ENCODE measurements around the gene STARD8.
"Not testable (repeated sequence)": the region's sequence is repeated elsewhere in the genome, so short reads cannot be mapped to it uniquely, and the experiment has no call there.

Gene STARD8

GRCh38 chrX:68718443-68718820, 71.0 kb downstream of the STARD8 start:
- DNase-seq (ENCODE audit: low read depth in 2 of 2): no peak

DNA sequence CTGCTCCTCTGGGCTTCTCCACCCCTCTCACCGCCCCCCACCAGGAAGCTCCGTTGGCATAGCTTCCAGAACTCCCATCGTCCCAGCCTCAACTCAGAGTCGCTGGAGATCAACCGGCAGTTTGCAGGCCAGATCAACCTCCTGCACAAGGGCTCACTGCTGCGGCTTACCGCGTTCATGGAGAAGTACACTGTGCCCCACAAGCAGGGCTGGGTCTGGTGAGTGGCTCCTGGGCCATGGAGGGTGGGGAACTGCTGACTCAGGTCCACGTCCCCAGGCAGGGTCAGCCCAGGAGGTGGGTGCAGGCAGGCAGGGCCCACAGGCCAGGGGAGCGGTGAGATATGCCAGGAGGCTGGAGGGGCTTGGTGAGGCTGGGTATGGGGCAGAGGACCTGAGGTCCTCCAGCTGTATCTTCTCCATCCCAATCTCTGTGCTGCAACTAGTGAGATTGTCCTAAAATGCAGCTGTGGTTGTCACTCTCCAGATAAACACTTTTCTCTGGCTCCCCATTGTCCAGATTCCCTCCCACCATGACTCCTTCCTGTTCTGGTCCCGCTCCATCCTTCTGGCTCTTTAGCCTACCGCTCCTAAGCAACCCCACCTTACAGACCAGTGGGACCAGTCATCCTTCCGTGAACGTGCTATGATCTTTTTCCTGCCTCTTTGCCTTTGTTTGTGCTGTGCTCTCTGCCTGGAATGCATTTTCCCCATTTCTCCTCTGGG, 71.9 kb downstream of the STARD8 start:
- DNase-seq (ENCODE audit: low read depth in 2 of 2): no peak

DNA sequence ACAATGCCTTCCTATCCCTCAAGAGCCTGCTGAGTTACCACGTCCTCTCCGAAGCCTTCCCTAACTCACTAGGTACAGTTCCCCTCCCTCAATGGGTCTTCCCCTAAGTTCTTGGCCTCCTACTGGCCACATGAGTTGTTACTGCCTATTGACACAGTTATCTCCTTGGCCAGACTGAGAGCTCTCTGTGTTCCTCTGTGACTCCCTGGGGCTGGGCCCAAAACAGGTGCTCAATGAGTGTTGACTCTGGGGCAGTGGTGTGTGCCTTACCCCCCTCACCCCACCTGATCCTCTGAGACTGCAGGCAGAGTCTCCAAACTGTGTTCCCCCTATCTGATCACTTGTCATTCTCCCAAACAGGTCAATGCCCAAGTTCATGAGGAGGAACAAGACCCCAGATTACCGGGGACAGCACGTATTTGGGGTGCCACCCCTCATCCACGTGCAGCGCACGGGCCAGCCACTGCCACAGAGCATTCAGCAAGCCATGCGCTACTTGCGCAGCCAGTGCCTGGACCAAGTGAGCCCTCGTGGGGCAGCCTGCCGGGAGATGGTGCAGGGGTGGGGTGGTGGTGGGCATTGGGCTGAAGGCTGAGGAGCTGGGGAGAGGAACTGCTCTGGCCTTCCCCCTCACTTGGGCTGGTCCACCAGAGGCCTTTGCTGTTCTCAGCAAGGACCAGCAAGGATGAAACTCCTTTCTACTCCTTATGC, 72.6 kb downstream of the STARD8 start:
- DNase-seq (ENCODE audit: low read depth in 2 of 2): no peak

DNA sequence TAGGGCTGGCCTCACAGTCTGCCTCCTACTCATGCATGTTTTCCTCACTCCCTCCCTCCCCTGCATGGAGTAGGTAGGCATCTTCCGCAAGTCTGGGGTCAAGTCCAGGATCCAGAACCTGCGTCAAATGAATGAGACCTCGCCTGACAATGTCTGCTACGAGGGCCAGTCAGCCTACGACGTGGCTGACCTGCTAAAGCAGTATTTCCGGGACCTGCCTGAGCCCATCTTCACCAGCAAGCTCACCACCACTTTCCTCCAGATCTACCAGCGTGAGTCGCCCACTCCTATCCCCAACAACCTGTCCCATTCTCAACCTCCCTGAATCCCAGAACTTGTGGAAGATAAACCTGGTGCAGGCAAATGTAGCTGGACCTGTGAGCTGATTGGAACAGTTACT, 73.4 kb downstream of the STARD8 start:
- no peak for DNase-seq (ENCODE audit: low read depth in 2 of 2)

DNA sequence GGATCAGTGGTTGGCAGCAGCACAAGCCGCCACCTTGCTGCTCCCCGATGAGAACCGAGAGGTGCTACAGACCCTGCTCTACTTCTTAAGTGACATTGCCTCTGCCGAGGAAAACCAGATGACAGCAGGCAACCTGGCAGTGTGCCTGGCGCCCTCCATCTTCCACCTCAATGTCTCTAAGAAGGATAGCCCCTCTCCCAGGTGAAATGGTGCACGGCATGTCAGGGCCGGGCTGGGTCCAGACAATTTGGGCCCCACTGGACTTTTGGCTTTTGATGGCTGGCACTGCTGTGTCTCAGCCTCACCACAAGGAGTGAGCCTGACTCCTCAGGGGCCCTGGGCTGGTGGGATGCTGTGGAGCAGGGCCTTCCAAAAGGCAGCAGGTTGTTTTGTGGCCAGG, 74.1 kb downstream of the STARD8 start:
- DNase-seq (ENCODE audit: low read depth in 2 of 2): no peak

- no peak for DNase-seq (ENCODE audit: low read depth in 2 of 2)
Observed at GRCh38 chrX:68721991-68722860, 74.8 kb downstream of the STARD8 start.

GRCh38 chrX:68723491-68724155, 76.2 kb downstream of the STARD8 start:
- DNase-seq (ENCODE audit: low read depth in 2 of 2): no peak

- DNase-seq (ENCODE audit: low read depth in 2 of 2): no peak
Observed at GRCh38 chrX:68724531-68725020, 77.1 kb downstream of the STARD8 start.

GRCh38 chrX:68725756-68726365, 78.4 kb downstream of the STARD8 start:
- DNase-seq (ENCODE audit: low read depth in 2 of 2): no peak

DNA sequence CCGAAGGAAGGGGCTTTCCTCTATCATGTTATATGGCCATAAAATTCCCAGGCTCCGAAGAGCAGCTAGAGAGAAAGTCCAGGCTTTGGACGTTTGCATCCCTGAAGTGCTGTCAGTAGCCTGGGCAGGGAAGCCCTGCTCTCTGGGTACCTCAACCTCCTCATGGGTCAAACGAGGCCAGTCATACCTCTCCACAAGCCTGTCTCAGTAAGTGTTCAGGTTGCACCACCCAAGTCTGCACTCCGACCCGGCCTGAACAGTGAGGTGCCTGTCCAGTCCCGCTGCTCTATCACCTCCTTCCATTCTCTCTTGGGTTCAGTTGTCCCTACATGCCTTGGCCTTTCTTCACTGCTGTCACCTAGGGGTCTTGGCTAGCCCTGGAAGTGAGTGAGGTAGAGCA, 78.9 kb downstream of the STARD8 start:
- no peak for DNase-seq (ENCODE audit: low read depth in 2 of 2)

- no peak for DNase-seq (ENCODE audit: low read depth in 2 of 2)
Observed at GRCh38 chrX:68727696-68728095, 80.2 kb downstream of the STARD8 start.

DNA sequence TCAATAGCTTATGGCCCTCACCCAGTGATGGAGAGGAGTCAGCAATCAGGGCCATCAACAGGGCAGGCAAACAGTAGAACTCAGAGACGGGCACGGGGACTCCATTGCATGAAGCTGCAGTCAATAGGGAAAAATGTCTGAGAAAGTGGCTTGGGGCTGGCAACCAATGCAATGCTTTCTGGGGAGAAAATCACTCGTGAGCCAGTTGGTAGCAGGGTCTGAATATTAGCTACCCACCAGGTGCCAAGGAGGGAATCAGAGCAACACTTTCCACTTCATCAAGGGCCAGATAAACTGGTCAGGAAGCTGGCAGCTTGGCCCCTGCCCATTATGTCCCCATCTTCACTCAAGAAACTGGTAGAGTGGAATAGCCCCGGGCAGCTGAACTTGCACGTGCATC, 80.7 kb downstream of the STARD8 start:
- DNase-seq (ENCODE audit: low read depth in 2 of 2): no peak

DNA sequence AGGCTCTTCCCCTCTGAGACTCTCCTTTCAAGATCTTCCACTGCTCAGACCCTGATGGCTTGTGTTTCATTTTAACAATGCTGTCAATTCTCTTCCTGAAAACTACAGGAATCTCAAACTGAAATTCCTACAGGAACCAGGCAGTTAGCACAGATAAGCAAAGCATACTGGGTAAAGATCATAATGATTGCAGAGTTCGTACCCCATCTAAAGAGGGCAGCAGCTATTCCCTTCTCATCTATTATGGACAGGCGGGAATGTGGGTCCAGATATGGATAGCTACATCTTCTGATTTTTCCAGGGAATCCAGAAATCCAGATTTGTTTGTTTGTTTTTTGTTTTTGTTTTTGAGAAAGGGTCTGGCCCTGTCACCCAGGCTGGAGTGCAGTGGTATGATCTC, 83.8 kb downstream of the STARD8 start:
- no peak for DNase-seq (ENCODE audit: low read depth in 2 of 2)

- DNase-seq (ENCODE audit: low read depth in 2 of 2): peak; percentile 12 to 38
Observed at GRCh38 chrX:68732906-68733493, 85.5 kb downstream of the STARD8 start.

DNA sequence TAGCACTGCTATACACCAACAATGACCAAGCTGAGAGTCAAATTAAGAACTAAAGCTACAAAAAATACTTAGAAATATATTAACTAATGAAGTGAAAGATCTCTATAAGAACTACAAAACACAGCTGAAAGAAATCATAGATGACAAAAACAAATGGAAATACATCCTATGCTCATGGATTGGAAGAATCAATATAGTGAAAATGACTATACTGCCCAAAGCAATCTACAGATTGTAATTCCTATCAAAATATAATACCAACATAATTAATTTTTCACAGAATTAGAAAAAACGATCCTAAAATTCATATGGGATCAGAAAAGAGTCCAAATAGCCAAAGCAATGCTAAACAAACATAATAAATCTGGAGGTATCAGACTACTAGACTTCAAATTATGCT, 87.8 kb downstream of the STARD8 start:
- no peak for DNase-seq (ENCODE audit: low read depth in 2 of 2)

DNA sequence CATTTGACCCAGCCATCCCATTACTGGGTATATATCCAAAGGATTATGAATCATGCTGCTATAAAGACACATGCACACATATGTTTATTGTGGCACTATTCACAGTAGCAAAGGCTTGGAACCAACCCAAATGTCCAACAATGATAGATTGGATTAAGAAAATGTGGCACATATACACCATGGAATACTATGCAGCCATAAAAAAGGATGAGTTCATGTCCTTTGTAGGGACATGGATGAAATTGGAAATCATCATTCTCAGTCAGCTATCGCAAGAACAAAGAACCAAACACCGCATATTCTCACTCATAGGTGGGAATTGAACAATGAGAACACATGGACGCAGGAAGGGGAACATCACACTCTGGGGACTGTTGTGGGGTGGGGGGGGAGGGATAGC, 94.4 kb downstream of the STARD8 start:
- not testable (repeated sequence) for DNase-seq (ENCODE audit: low read depth in 2 of 2)

DNA sequence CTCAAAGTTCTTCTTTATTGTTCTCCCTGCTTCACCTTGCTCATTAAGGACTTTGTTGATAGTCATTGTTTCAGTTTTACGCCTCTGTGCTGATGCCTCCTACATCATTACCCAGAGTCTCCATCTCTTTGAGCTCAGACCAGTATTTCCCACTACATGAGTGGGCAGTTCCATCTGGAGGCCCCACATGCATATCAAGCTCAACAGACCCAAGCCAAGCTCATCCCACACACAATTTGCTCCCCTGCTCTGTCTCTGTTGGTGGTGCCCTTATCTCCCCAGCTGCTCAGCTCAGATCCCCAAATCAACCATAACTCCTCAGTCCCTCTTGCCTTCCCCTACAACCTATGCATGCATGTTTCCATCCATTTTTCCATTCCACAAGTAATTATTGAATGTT, 96.3 kb downstream of the STARD8 start:
- no peak for DNase-seq (ENCODE audit: low read depth in 2 of 2)

DNA sequence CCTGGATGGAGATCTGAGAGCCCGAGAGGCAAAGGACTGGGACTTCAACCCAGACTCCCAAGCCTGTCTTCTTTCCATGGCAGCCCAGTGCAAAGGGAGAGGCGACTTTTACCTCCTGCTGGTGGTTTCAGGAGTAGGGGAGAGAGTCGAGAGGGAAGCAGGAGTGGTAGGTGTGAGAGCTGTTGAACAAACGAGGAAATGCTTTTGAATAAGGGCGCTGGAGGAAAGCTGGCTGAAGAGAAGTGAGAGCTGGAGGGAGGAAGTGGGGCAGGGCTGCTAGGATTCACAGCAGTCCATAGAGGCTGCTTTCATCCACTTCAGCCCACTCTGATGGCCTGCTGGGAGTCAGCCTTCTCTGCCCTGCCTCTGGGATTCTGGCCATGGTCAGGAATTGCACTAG, 99.5 kb downstream of the STARD8 start:
- DNase-seq (ENCODE audit: low read depth in 2 of 2): no peak

GRCh38 chrX:68748030-68748429, 100.6 kb downstream of the STARD8 start:
- DNase-seq (ENCODE audit: low read depth in 2 of 2): no peak

DNA sequence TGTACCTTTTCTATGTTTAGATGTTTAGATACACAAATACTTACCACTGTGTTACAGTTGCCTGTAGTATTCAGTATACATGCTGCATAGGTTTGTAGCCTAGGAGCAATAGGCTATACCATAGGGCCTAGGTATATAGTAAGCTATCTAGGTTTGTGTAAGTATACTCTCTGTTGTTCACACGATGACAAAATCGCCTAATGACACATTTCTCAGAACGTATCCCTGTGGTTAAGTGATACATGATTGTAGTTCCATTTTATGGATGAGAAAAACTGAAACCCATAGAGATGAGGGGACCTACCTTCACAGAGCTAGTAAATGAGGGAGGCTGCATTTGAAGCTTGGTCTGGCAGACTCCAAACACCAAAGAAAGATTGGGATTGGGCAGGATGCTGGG, 102.0 kb downstream of the STARD8 start:
- no peak for DNase-seq (ENCODE audit: low read depth in 2 of 2)

DNA sequence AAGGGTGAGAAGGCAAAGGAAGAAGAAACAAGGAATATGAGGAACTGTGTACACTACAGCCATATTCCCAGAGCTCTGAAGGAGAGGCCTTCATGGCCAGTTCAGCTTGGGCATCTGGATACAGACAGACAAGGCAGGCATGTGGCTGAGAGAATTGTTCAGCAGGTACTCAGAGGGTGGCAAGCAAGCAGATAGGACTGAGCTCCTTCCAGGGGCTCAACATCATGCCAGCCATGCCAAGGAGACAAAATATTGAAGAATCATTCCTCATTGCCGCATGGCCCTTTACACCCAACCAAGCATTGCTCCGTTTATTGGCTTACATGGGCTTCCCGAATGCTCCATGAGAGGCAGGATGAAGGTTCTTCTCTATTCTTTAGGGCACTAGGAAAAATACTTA, 102.8 kb downstream of the STARD8 start:
- no peak for DNase-seq (ENCODE audit: low read depth in 2 of 2)

Data from stimulated activated CD4-positive, alpha-beta T cell treated with anti-CD3 and anti-CD28 coated beads, Interleukin-1b, Interleukin-23, amount 100 ng/mL, for 1 hour (primary cell).